ENCODE measurements around the gene GUCY2D.

Gene GUCY2D

DNA sequence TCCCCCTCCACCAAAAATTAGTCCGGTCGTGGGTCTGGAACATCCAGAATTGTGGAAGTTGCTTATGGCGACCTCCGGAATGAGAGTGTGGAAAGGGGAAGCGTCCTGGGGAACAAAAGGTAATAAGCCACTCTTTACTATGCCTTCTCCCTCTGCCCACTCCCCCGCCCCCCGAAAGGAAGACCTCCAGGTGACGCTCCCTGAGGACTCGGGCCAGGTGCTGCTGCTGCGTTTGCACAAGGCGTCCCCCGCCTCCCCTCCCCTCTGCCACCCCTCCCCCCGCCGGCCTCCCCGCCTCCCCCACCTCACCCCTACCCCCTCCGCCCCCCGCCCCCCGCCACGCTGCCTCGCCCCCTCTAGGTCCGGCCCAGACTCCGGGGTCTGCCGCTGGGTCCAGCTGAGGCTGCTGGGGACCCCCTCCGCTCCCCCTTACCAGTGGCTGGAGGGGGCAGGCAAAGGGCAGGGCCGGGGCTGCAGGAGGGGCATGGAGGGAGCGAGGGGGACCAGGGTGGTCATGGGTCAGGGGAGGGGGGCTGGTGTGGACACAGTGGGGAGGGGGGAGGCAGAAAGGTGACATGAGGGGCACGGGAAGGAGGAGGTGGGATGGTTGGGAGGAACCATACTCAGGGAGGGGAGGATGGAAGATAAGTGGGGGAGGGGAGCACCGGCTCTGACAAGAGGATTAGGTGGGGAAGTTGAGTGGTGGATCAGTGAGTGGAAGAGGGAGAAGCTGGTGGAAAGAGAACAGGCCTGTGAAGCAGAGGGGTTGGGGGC, 61.5 kb downstream of the GUCY2D start:
- TF ChIP-seq SUZ12 (IDR thresholded peaks at IDR 0.05; ENCODE audit: extremely low read depth, insufficient read depth, insufficient read length) (no peak), YY1 (IDR thresholded peaks at IDR 0.05; ENCODE audit: insufficient read depth, insufficient read length) (no peak), ZNF274 (IDR thresholded peaks at IDR 0.05; ENCODE audit: low read depth, low read length) (no peak)
- Histone ChIP-seq H3K4me3 (ENCODE audit: insufficient read length, low read depth) (no peak overlapping the region), H3K36me3 (ENCODE audit: insufficient read depth, insufficient read length, low read length) (no peaks in the 10 kb centered on the region), H3K27me3 (ENCODE audit: insufficient read depth, insufficient read length) (no peaks in the 10 kb centered on the region), H3K9me3 (ENCODE audit: insufficient read depth, low read length) (no peaks in the 10 kb centered on the region), H3K9ac (ENCODE audit: insufficient read length, low read depth) (no peak overlapping the region), H3K4me1 (ENCODE audit: insufficient read depth, insufficient read length) (no peaks in the 10 kb centered on the region)
- no peak for DNase-seq (ENCODE audit: low read depth, low spot score)

DNA sequence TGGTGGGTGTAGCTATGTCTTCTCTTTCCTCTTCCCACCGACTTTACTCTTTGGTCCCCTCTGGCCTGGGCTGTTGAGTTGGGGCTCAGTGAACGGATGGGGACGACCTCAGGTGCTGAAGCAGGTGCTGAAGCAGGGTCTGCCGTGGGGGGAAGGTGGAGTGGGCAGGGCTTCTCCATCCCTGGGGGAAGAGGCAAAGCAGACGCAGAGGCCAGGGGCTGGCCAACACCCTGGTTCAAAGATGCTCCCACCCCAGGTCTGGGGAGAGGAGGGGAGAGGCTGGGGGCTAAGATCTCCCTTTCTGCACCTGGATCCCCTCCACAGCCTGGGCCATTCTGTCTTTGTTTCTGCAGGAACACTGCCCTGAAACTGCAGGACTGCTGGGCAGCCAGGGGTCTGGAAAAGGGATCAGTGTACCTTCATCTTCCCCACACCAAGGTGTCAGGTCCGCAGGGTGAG, 62.2 kb downstream of the GUCY2D start:
- no peaks in the 10 kb centered on the region for H3K9me3 ChIP-seq (ENCODE audit: insufficient read depth, low read length)
- TF ChIP-seq ZNF274 (IDR thresholded peaks at IDR 0.05; ENCODE audit: low read depth, low read length) (no peak), YY1 (IDR thresholded peaks at IDR 0.05; ENCODE audit: insufficient read depth, insufficient read length) (no peak), SUZ12 (IDR thresholded peaks at IDR 0.05; ENCODE audit: extremely low read depth, insufficient read depth, insufficient read length) (no peak)
- no peak overlapping the region for H3K4me3 ChIP-seq (ENCODE audit: insufficient read length, low read depth)
- peaks cover 3% of the 10 kb centered on the region for H3K27me3 ChIP-seq (ENCODE audit: insufficient read depth, insufficient read length)
- no peaks in the 10 kb centered on the region for H3K4me1 ChIP-seq (ENCODE audit: insufficient read depth, insufficient read length)
- no peaks in the 10 kb centered on the region for H3K36me3 ChIP-seq (ENCODE audit: insufficient read depth, insufficient read length, low read length)
- no peak overlapping the region for H3K9ac ChIP-seq (ENCODE audit: insufficient read length, low read depth)
- no peak for DNase-seq (ENCODE audit: low read depth, low spot score)

DNA sequence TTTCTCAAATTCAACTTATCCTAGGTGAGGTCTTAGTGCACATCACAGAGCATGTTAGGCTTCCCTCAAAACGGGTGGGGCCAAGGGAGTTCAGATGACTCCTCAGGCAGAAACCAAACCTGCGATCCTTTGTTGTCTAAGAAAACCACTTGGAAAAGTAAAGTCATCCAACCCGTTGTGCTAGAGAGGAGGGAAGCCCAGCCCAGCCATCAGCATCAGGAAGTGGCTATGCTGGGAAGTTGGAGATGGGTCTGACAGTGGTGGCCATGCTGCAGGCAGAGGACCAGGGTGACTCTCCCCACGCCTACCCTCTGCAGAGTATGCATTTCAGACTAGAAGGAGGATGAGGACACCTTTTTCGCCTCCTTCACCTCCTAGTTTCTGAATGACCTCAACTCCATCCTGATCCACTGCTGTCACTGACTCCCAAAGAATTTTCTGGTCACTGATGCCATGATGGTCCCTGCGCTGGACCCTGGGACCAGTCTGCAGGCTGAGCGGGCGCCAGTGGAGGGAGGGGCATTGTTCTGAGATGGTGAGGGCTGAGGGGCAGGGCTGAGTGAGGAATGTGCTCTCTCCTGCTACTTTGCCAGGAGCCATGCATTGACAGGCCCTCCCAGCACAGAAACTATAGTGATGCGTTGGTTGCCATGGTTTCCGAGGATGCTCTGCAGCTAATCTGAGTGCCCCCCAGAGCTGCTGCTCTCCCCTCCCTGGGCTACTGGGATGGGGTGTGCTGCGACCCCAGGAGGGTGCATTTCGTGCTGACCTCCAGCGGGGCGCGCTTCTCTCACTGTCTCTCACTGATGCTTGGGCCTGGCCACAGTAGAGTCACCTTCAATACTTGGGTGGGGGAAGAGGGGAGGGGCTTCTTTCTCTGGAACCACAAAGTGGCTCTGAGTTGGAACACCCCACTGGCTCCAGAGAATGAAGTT, 64.7 kb downstream of the GUCY2D start:
- H3K27me3 ChIP-seq (ENCODE audit: insufficient read depth, insufficient read length), result peaks cover 23% of the 10 kb centered on the region
- TF ChIP-seq ZNF274 (IDR thresholded peaks at IDR 0.05; ENCODE audit: low read depth, low read length) (no peak), SUZ12 (IDR thresholded peaks at IDR 0.05; ENCODE audit: extremely low read depth, insufficient read depth, insufficient read length) (no peak), YY1 (IDR thresholded peaks at IDR 0.05; ENCODE audit: insufficient read depth, insufficient read length) (no peak)
- no peak overlapping the region for H3K4me3 ChIP-seq (ENCODE audit: insufficient read length, low read depth)
- no peak for DNase-seq (ENCODE audit: low read depth, low spot score)
- H3K9ac ChIP-seq (ENCODE audit: insufficient read length, low read depth), result no peak overlapping the region
- no peaks in the 10 kb centered on the region for H3K9me3 ChIP-seq (ENCODE audit: insufficient read depth, low read length)
- no peaks in the 10 kb centered on the region for H3K4me1 ChIP-seq (ENCODE audit: insufficient read depth, insufficient read length)
- H3K36me3 ChIP-seq (ENCODE audit: insufficient read depth, insufficient read length, low read length), result no peaks in the 10 kb centered on the region

- Histone ChIP-seq H3K36me3 (ENCODE audit: insufficient read depth, insufficient read length, low read length) (no peaks in the 10 kb centered on the region), H3K4me3 (ENCODE audit: insufficient read length, low read depth) (no peak overlapping the region), H3K9ac (ENCODE audit: insufficient read length, low read depth) (no peak overlapping the region), H3K4me1 (ENCODE audit: insufficient read depth, insufficient read length) (no peaks in the 10 kb centered on the region), H3K27me3 (ENCODE audit: insufficient read depth, insufficient read length) (peaks cover 30% of the 10 kb centered on the region), H3K9me3 (ENCODE audit: insufficient read depth, low read length) (no peaks in the 10 kb centered on the region)
- TF ChIP-seq YY1 (IDR thresholded peaks at IDR 0.05; ENCODE audit: insufficient read depth, insufficient read length), result no peak
- no peak for TF ChIP-seq SUZ12 (IDR thresholded peaks at IDR 0.05; ENCODE audit: extremely low read depth, insufficient read depth, insufficient read length)
- no peak for TF ChIP-seq ZNF274 (IDR thresholded peaks at IDR 0.05; ENCODE audit: low read depth, low read length)
- DNase-seq (ENCODE audit: low read depth, low spot score), result no peak
These were observed 65.4 kb downstream of the GUCY2D start for GRCh38 chr17:8067806-8068205.

- H3K4me3 ChIP-seq (ENCODE audit: insufficient read length, low read depth), result no peak overlapping the region
These were observed 66.5 kb downstream of the GUCY2D start for GRCh38 chr17:8068736-8069586.

DNA sequence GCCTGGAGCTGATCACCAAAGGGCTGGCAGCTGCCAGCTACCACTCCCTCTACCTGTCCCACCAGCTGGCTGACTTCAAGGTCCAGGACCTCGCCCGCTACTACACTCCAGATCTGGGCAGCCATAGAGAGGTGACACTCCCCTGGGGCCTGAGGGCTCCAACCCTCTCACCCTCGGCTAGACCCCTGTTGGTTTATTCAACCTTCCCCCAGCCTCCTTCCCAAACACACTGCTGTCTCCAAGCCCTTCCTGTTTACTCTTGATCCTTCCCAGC, 67.1 kb downstream of the GUCY2D start:
- Histone ChIP-seq H3K36me3 (ENCODE audit: insufficient read depth, insufficient read length, low read length) (no peaks in the 10 kb centered on the region), H3K4me3 (ENCODE audit: insufficient read length, low read depth) (no peak overlapping the region), H3K27me3 (ENCODE audit: insufficient read depth, insufficient read length) (peaks cover 47% of the 10 kb centered on the region), H3K9ac (ENCODE audit: insufficient read length, low read depth) (no peak overlapping the region), H3K9me3 (ENCODE audit: insufficient read depth, low read length) (no peaks in the 10 kb centered on the region), H3K4me1 (ENCODE audit: insufficient read depth, insufficient read length) (peaks cover 3% of the 10 kb centered on the region)
- TF ChIP-seq ZNF274 (IDR thresholded peaks at IDR 0.05; ENCODE audit: low read depth, low read length), result no peak
- no peak for TF ChIP-seq SUZ12 (IDR thresholded peaks at IDR 0.05; ENCODE audit: extremely low read depth, insufficient read depth, insufficient read length)
- TF ChIP-seq YY1 (IDR thresholded peaks at IDR 0.05; ENCODE audit: insufficient read depth, insufficient read length), result no peak
- no peak for DNase-seq (ENCODE audit: low read depth, low spot score)

More at GRCh38 chr17:8068736-8069586, 66.5 kb downstream of the GUCY2D start:
- no peak overlapping the region for H3K9ac ChIP-seq (ENCODE audit: insufficient read length, low read depth)
- no peaks in the 10 kb centered on the region for H3K36me3 ChIP-seq (ENCODE audit: insufficient read depth, insufficient read length, low read length)
- H3K27me3 ChIP-seq (ENCODE audit: insufficient read depth, insufficient read length), result peaks cover 42% of the 10 kb centered on the region
- H3K9me3 ChIP-seq (ENCODE audit: insufficient read depth, low read length), result no peaks in the 10 kb centered on the region
- DNase-seq (ENCODE audit: low read depth, low spot score), result no peak
- H3K4me1 ChIP-seq (ENCODE audit: insufficient read depth, insufficient read length), result peaks cover 3% of the 10 kb centered on the region
- TF ChIP-seq SUZ12 (IDR thresholded peaks at IDR 0.05; ENCODE audit: extremely low read depth, insufficient read depth, insufficient read length) (no peak), YY1 (IDR thresholded peaks at IDR 0.05; ENCODE audit: insufficient read depth, insufficient read length) (no peak), ZNF274 (IDR thresholded peaks at IDR 0.05; ENCODE audit: low read depth, low read length) (no peak)
